Hematopoietic multipotent progenitor cell treated with erythropoietin and hydrocortisone succinate and interleukin-3 and kit ligand, for 17 days (in vitro differentiated cells): Measurements from ENCODE around the gene ZBTB8A.
A peak's percentile ranks its signal among the peaks of the same experiment; 100 is the strongest.
"Not testable (repeated sequence)": the region's sequence is repeated elsewhere in the genome, so short reads cannot be mapped to it uniquely, and the experiment has no call there.

ENCODE experiments used
- DNase-seq: peaks from one replicate; pipeline ENCODE4 v3.0.0-alpha.2; 2015; ENCODE audit warnings: low spot score

Gene ZBTB8A

DNA sequence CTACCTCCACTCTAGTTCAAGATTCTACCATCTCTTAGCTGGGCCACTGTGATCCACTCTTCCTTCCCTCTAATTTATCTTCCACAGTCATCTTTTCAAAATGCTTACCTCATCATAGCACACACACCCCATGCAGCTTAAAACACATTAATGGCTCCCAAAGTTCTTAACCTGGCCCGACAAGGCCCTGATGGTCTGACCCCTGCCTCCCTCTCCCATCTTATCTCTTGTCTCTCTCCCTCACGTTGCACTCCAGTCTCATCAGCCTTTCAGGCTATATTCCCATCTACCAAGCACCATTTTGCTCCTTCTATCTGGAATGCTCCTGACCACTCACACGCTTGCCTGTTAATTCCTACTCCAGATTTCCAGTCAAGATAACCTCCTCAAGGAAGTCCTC, 2.5 kb upstream of the ZBTB8A start:
- DNase-seq: no peak

- no peak for DNase-seq
These were observed 651 bp downstream of the ZBTB8A start for GRCh38 chr1:32539584-32540571.

DNA sequence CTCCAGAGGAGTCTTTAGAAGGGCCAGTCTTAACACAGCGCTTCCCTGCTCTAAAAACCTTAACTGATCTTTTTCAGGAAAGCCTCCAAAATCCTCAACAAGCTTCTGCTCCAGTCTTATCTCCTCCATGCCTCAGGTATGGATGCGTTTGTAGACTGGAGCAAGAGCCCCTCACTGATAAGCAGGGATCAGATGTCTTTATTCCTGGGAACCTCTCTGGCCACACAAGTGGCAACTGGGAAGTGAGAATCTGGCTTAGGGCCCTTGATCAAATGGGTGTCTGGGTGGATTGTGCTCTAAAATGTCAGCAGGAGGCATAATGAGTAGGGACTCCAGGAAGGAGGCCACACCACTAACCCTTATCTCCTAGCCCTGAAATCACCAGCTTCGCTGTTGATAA, 1.4 kb downstream of the ZBTB8A start:
- DNase-seq: no peak

- DNase-seq: no peak
These were observed 1.9 kb downstream of the ZBTB8A start for GRCh38 chr1:32541064-32541566.

DNA sequence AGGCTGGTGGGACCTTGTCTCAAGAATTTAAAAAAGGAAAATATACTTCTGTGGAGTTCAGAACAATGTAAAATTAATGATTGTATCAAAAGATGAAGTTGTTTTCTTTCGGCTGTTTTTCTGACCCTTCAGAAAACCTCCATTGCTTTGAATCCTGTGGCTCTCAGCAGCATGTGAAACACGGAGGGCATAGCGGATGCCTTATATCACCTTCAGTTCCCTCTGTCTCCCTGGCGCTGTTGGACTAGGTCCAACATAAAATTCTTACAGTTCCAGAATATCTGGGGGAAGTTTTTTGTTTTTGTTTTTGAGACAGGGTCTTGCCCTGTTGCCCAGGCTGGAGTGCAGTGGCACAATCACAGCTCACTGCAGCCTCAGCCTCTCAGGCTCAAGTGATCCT, 7.4 kb downstream of the ZBTB8A start:
- no peak for DNase-seq

- DNase-seq: no peak
These were observed 10.4 kb downstream of the ZBTB8A start for GRCh38 chr1:32549616-32550015.

DNA sequence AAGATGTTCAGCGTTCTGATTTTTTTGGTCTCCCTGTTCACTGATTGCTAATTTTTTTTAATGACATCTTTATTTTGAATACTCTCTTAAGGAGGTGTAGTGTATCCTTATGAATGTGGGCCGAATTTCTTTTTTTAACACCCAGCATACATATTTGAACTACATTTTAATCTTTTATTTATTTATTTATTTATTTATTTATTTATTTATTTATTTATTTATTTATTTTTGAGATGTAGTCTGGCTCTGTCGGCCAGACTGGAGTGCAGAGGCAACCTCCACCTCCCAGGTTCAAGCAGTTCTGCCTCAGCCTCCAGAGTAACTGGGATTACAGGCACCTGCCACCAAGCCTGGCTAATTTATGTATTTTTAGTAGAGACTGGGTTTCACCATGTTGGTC, 15.1 kb downstream of the ZBTB8A start:
- DNase-seq: no peak

DNA sequence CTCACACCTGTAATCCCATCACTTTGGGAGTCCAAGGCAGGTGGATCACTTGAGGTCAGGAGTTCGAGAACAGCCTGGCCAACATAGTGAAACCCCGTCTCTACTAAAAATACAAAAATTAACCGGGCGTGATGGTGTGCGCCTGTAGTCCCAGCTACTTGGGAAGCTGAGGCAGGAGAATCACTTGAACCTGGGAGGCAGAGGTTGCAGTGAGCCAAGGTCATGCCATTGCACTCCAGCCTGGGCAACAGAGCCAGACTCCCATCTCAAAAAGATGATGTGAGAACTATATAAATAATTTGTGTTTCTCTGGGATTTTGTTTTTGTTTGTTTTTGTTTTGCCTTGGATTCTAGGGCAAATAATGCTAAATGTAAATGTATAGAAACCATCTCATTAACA, 17.8 kb downstream of the ZBTB8A start:
- DNase-seq: not testable (repeated sequence)

GRCh38 chr1:32557812-32558211, 18.6 kb downstream of the ZBTB8A start:
- DNase-seq: no peak

DNA sequence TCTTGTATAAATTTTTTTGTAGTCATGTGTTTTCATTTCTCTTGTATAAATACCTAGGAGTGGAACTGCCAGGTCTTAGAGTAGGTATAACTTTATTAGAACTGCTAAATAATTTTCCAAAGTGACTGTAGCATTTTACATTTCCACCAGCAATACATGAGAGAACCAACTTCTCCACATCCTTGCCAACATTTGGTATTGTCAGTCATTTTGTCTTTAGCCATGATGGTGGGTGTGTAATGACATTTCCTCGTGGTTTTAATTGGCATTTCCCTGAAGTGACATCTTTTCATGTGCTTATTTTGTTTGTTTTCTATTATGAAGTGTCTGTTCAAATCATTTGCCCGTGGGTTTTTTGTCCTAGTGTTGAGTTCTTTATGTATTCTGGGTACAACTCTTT, 29.7 kb downstream of the ZBTB8A start:
- DNase-seq: no peak

- no peak for DNase-seq
These were observed 41.3 kb downstream of the ZBTB8A start for GRCh38 chr1:32580348-32581017.

GRCh38 chr1:32592943-32593342, 53.7 kb downstream of the ZBTB8A start:
- DNase-seq: no peak

- DNase-seq: no peak
These were observed 60.8 kb downstream of the ZBTB8A start for GRCh38 chr1:32600034-32600433.

DNA sequence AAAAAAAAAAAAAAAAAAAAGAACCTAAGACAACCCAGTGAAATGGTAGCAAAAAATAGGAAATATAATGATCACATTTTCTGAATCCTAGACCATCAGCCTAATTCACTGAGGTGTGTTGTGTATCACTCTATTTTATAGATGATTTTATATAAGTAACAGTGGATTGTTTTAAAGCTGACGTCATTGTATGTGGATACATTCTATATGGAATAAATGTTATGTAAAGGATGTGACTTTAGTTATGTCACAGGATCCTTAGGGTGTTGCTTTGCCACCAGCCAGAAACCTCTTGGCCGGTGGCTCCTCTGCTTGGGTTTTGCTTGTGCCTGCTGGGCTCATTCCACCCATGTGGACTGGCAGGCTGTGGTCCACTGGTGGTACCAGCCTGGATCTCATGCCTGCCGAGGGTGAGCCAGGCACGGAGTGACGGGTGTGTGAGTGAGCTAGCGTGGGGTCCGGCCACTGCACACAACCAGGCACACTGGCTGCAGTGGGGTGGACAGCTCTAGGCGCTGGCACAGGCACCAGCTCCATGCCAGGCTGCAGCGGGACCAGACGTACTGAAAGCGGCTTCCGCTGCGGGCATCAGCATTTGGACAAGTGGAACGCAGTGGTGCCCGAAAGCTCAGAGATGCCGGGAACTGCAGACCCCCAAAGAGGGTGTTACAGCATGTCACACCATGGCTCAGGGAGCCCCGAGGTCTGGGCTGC, 66.6 kb downstream of the ZBTB8A start:
- DNase-seq: no peak

GRCh38 chr1:32606565-32607371, 67.5 kb downstream of the ZBTB8A start:
- no peak for DNase-seq

GRCh38 chr1:32609180-32609579, 70.0 kb downstream of the ZBTB8A start:
- no peak for DNase-seq

DNA sequence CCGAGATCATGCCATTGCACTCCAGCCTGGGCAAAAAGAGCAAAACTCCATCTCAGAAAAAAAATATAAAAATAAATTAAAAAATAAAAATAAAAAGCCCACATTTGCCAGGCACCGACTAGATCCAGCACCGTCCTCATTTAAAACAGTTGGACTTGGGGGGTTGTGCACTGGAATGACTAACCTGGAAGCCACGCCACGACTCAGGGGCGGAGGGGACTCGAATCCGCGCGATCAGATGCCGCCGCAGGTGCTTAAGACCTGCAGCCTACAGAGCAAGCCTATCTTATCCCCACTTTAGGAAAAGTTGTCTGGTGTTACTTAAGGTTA, 72.6 kb downstream of the ZBTB8A start:
- no peak for DNase-seq

DNA sequence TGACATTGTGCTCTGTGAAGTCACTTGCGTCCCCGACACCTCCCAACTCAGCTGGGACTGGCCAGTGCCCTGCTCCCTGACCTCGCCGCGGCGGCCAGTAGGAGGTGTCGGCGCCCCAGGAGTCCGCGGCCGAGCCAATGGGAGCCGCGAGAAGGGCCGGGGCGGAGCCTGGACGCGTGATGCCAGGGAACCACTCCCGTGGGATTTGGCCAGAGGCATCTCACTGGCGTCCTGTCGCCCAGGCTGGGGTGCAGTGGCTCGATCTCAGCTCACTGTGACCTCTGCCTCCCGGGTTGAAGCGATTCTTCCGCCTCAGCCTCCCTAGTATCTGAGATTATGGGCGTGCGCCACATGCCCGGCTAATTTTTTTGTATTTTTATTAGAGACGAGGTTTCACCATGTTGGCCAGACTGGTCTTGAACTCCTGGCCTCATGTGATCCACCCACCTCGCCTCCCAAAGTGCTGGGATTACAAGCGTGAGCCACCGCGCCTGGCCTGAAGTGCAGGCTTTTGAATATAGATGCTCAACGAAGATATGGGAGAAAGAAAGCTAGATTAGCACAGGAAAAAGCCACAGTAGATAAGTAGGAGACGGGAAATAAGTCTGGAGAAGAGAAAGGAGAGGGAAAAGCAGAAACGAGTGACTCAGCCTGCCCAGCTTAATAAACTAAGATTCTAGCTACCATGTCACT, 73.1 kb downstream of the ZBTB8A start:
- DNase-seq: peak; percentile 37

DNA sequence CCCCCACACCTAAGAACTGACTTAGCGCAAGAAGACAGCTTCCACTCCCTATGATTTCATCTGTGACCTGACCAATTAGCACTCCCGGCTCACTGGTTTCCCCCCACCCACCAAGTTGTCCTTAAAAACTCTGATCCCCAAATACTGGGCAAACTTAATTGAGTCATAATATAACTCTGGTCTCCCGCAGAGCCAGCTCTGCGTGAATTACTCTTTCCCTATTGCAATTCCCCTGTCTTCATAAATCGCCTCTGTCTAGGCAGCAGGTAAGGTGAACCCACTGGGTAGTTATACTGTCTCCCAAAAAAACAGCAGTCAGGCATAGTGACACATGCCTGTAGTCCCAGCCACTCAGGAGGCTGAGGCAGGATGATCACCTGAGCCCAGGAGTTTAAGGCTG, 74.2 kb downstream of the ZBTB8A start:
- DNase-seq: no peak

DNA sequence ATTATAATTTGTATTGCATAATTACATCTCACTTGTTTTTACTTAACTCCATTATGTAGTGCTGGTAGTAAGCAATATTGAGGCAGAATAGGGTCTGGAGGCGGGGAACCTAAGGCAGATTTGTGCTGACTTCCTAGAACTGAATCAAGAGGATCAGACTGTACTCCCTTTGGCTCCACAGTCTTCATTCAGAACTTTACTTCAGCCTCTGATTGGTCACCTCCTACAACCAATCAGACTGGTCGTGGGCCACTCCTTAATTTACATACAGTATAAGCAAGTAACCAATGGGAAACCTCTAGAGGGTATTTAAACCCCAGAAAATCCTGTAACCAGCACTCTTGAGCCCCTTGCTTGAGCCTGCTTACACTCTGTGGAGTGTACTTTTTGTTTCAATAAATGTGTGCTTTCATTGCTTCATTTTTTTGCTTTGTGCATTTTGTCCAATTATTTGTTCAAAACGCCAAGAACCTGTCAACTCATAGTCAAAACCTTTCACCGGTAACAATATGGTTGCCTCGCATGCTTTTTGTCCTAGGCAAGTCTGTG, 79.5 kb downstream of the ZBTB8A start:
- DNase-seq: no peak
